Measurements from ENCODE around the gene CDIPT.

CDIPT gene

DNA sequence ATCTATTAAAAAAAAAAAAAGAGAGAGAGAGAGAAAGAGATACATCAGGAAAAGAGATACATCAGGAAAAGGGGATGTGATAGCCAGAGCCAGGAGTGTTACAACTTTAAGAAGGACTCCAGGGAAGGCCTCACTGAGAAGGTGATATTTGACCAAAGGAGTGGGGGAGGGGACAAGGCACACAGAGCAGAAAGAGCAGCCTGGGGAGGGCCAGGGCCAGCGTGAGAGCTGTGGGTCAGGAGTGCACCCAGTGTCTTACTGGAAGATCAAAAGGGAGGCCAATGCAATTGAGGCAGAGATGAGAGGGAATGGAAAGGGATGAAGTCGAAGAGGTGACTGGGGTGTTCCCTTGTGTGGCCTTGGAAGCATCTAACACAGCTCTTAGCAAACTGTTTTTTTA, 44.9 kb upstream of the CDIPT start:
- no peak overlapping the region for H3K4me3 ChIP-seq (replicated peaks; ENCODE audit: low read depth, low read length)
- DNase-seq (ENCODE audit: extremely low read depth, low read depth) = no peak
- TF ChIP-seq, protein P1, sequence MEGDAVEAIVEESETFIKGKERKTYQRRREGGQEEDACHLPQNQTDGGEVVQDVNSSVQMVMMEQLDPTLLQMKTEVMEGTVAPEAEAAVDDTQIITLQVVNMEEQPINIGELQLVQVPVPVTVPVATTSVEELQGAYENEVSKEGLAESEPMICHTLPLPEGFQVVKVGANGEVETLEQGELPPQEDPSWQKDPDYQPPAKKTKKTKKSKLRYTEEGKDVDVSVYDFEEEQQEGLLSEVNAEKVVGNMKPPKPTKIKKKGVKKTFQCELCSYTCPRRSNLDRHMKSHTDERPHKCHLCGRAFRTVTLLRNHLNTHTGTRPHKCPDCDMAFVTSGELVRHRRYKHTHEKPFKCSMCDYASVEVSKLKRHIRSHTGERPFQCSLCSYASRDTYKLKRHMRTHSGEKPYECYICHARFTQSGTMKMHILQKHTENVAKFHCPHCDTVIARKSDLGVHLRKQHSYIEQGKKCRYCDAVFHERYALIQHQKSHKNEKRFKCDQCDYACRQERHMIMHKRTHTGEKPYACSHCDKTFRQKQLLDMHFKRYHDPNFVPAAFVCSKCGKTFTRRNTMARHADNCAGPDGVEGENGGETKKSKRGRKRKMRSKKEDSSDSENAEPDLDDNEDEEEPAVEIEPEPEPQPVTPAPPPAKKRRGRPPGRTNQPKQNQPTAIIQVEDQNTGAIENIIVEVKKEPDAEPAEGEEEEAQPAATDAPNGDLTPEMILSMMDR (IDR thresholded peaks at IDR 0.05; ENCODE audit: low read depth, low read length, missing control alignments) = no peak

DNA sequence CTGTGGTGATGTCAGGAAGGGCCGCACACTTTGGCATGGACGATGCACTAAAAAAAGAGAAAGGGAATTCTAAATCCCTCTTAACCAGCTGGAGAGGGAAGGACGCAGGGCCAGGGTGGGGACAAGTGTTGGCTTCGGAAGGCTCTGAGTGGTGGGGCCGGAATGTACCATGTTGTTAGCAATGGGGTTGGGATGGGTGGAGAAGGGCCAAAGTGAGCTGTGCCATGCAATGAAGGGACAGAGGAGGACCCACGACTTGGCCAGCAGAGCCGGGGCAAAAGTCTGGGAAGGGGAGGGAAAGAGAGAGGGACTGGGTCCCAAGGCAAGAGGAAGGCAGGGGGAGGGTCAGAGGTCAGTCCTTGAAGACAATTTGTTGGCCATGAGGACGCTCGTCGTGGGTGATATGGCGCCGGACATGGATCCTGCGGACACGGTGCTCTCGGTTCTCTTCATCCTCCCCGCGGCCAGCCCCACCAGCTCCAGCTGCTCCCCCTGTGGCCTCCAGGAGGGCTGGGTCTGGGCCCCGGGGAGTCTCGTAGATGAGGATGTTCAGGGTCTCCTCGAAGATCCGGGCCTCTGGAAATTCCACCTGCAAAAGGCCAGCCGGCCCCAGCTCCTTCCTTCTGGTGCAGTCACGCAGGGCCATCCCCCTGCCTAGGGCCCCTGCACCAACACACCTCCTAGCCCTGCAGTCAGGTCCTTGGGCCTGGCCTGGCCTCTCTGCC, 43.7 kb upstream of the CDIPT start:
- H3K4me3 ChIP-seq (replicated peaks; ENCODE audit: low read depth, low read length) = no peak overlapping the region
- TF ChIP-seq, protein P1 (IDR thresholded peaks at IDR 0.05; ENCODE audit: low read depth, low read length, missing control alignments) = no peak
- DNase-seq (ENCODE audit: extremely low read depth, low read depth) = no peak

DNA sequence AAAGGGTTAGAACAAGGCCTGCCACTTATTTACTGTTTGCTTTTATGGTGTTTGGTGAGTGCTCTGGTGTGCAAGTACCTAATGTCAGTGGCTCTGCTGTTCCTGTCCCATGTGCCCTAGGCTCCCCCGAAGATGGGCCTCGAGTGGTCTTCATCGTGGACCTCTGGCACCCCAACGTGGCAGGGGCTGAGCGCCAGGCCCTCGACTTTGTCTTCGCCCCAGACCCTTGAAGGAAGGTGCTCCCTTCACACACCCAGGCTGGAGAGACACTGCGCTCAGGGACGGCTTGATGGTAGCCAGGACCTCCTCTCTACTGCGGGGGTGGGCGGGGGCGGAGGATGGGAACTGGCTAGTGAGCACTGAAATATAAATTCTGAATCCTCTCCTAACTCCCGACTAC, 42.6 kb upstream of the CDIPT start:
- TF ChIP-seq, protein P1 (IDR thresholded peaks at IDR 0.05; ENCODE audit: low read depth, low read length, missing control alignments) = no peak
- DNase-seq (ENCODE audit: extremely low read depth, low read depth) = no peak
- H3K4me3 ChIP-seq (replicated peaks; ENCODE audit: low read depth, low read length) = no peak overlapping the region

DNA sequence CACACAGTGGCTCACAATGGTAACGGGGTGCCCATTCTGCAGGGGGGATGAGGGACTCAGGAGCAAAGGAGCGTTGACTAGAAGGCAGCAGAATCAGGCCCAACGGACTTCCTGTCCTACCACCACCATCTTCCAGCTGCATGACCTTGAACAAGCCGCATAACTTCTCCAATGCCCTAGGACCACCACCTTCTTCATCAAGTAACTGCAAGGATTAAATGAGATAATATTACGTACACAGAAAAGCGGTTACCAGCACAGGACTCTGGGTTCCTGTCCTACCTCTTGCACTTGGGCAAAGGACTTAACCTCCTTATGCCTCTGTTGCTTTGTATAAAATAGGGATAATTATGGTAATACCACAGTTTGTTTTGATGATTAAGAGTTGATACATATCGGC, 41.9 kb upstream of the CDIPT start:
- TF ChIP-seq, protein P1 (IDR thresholded peaks at IDR 0.05; ENCODE audit: low read depth, low read length, missing control alignments) = no peak
- H3K4me3 ChIP-seq (replicated peaks; ENCODE audit: low read depth, low read length) = no peak overlapping the region
- DNase-seq (ENCODE audit: extremely low read depth, low read depth) = no peak

DNA sequence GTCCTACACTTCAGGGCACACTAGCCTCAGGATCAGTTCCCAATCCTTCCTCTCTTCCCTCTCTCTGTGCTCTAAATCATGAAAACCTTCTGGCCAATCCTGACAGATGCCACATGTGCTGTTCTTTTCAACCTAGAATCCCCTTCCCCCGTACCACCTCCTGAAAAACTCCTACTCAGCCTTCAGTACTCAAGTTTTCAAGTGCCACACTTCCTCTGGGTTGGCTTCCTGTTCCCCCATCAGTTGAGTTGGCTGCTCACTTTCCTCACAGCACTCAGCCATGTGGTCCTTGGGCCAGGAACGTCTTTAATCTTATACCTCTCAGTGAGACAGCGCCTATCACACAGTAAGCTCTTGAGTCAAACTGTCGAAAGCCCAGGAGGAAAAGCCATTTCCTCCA, 40.6 kb upstream of the CDIPT start:
- no peak for DNase-seq (ENCODE audit: extremely low read depth, low read depth)
- no peak overlapping the region for H3K4me3 ChIP-seq (replicated peaks; ENCODE audit: low read depth, low read length)

DNA sequence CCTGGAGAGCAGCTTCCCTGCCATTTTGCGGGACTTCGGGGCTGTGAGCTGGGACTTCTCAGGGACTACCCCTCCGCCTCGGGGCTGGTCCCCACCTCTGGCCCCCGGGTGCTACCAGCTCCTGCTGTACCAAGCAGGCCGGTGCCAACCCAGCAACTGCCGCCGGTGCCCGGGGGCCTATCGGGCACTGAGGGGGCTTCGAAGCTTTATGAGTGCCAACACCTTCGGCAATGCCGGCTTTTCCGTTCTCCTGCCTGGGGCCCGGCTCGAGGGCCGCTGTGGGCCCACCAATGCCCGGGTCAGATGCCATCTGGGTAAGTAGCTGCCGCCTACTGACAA, 38.5 kb upstream of the CDIPT start:
- no peak for DNase-seq (ENCODE audit: extremely low read depth, low read depth)
- H3K4me3 ChIP-seq (replicated peaks; ENCODE audit: low read depth, low read length) = peak overlapping the region; percentile 62
- TF ChIP-seq, protein P1 (IDR thresholded peaks at IDR 0.05; ENCODE audit: low read depth, low read length, missing control alignments) = no peak

More for the DNA sequence above, 40.6 kb upstream of the CDIPT start:
- TF ChIP-seq, protein P1 (IDR thresholded peaks at IDR 0.05; ENCODE audit: low read depth, low read length, missing control alignments) = no peak
